Measurements from ENCODE around the gene RNF220.

The RNF220 gene

GRCh38 chr1:44388551-44388950 is 16.5 kb upstream of the RNF220 start:
- no peak overlapping the region for H3K27ac ChIP-seq
- no peak for TF ChIP-seq CTCF (IDR thresholded peaks at IDR 0.05)
- no peak for DNase-seq (ENCODE audit: low spot score)
- no peak overlapping the region for H3K4me3 ChIP-seq

- Histone ChIP-seq H3K27ac (no peak overlapping the region), H3K4me3 (no peak overlapping the region)
- DNase-seq (ENCODE audit: low spot score): no peak
- no peak for TF ChIP-seq CTCF (IDR thresholded peaks at IDR 0.05)
These were observed 15.6 kb upstream of the RNF220 start for GRCh38 chr1:44389437-44389836.

DNA sequence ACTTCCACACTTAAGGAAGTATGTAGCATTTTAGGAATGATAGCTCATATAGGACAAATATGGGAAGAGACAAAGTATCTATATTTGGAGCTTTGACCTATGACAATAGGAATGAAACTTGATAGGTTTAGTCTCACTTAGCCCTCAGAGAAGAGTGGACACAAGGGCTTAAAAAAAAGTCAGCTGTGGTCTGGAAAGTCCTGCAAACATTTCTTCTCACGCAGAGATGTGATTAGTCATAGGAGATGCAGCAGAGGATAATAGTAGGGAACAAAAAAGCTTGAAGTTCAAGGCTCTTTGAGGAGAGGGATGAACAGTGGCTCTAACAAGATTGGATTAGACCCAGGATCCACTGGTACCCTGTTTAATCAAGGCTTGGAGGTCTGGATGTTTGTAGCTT is 14.8 kb upstream of the RNF220 start:
- TF ChIP-seq CTCF (IDR thresholded peaks at IDR 0.05): no peak

GRCh38 chr1:44401256-44402228 is 3.5 kb upstream of the RNF220 start:
- H3K27ac ChIP-seq: no peak overlapping the region
- TF ChIP-seq CTCF (IDR thresholded peaks at IDR 0.05): no peak
- DNase-seq (ENCODE audit: low spot score): no peak
- no peak overlapping the region for H3K4me3 ChIP-seq

More for the DNA sequence above, 14.8 kb upstream of the RNF220 start:
- no peak for DNase-seq (ENCODE audit: low spot score)
- Histone ChIP-seq H3K4me3 (no peak overlapping the region), H3K27ac (no peak overlapping the region)

GRCh38 chr1:44405798-44406736 is 1.0 kb downstream of the RNF220 start:
- Histone ChIP-seq H3K4me3 (peak overlapping the region; percentile 75), H3K27ac (peak overlapping the region in 1 of 2 donors; percentile 8)
- no peak for TF ChIP-seq CTCF (IDR thresholded peaks at IDR 0.05)
- peak; percentile 73 for DNase-seq (ENCODE audit: low spot score)

DNA sequence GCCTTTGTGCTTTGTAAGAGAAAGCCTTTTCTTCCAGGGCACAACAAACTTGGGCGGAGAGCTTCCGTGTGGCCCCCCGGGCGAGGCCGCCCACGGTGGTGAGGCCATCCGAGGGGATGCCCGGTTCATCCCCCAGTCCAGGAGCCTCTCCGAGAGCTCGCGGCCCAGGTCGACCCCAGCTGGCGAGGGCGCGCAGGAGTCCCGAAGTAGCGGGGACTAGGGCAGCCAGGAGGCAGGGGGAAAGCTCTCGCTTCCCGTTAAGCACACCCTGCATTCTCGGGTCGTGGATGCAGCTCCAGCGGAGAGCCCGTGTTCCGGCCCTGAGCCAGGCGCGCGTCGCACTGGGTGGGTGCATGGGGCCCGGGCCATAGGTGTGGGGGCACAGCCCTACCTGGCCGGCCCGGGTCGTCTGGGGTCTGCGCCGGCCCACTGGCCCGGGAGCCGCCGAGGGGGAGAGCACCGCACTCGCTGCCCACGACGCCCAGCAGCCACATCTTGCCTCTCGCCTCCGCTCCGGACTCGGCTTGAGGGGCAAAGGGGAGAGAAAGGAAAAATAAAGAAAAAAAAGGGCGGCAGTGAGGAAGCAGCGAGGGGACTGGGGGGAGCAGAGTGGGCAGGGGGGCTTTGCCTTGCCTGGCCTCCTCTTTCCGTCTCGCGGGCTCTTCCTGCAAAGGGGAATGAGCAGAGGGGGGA is 1.8 kb downstream of the RNF220 start:
- Histone ChIP-seq H3K4me3 (peak overlapping the region; percentile 75), H3K27ac (no peak overlapping the region)
- no peak for TF ChIP-seq CTCF (IDR thresholded peaks at IDR 0.05)
- DNase-seq (ENCODE audit: low spot score): no peak

Data from coronary artery (tissue), 2 donors.